Ectodermal cell (in vitro differentiated cells): Measurements from ENCODE around the gene DACH1.

Experiments used
- H3K27ac ChIP-seq: 2 replicates; pipeline ENCODE4 v1.7.0; 2013; ENCODE audit warnings: mild to moderate bottlenecking, low read depth, low read length; ENCODE audit not compliant: insufficient read depth, poor library complexity, severe bottlenecking
- H3K27me3 ChIP-seq: 2 replicates; pipeline ENCODE4 v1.7.0; 2013; ENCODE audit warnings: mild to moderate bottlenecking, low read length; ENCODE audit not compliant: insufficient read depth, control insufficient read depth, poor library complexity, severe bottlenecking
- H3K36me3 ChIP-seq: one replicate; pipeline ENCODE4 v1.7.0; 2013; ENCODE audit warnings: low read length; ENCODE audit not compliant: control insufficient read depth, insufficient read depth
- H3K4me1 ChIP-seq: one replicate; pipeline ENCODE4 v1.7.0; 2013; ENCODE audit warnings: low read length; ENCODE audit not compliant: control insufficient read depth, insufficient read depth
- H3K4me3 ChIP-seq: 2 replicates; pipeline ENCODE4 v1.7.0; 2013; ENCODE audit warnings: low read depth, low read length, control low read depth; ENCODE audit not compliant: insufficient read depth
- H3K9me3 ChIP-seq: 2 replicates; pipeline ENCODE4 v1.7.0; 2013; ENCODE audit warnings: mild to moderate bottlenecking, low read length, moderate library complexity; ENCODE audit not compliant: control insufficient read depth
- WGBS, 2 experiments: methylation state at CpG; one replicate each; pipeline ENCODE4 v1.1.7; 2013; ENCODE audit warnings: missing lambda C conversion rate in 2 of 2; 5-methylcytosine and 5-hydroxymethylcytosine counted together

The DACH1 gene

GRCh38 chr13:71605744-71606143 is 261.3 kb downstream of the DACH1 start:
- Histone ChIP-seq H3K4me3 (no peak overlapping the region), H3K36me3 (no peaks in the 10 kb centered on the region), H3K4me1 (no peaks in the 10 kb centered on the region), H3K27ac (no peak overlapping the region), H3K9me3 (no peaks in the 10 kb centered on the region), H3K27me3 (no peaks in the 10 kb centered on the region)
- 96 to 100% methylated on average over 2 of the region's 2 CpGs for WGBS, 2 experiments

- H3K4me1 ChIP-seq = no peaks in the 10 kb centered on the region
- H3K27ac ChIP-seq = no peak overlapping the region
- H3K27me3 ChIP-seq = no peaks in the 10 kb centered on the region
- WGBS, 2 experiments = 83 to 100% methylated on average over 1 of the region's 2 CpGs
- H3K9me3 ChIP-seq = no peaks in the 10 kb centered on the region
- no peaks in the 10 kb centered on the region for H3K36me3 ChIP-seq
- no peak overlapping the region for H3K4me3 ChIP-seq
These were observed 263.7 kb downstream of the DACH1 start for GRCh38 chr13:71603255-71603654.

- no peaks in the 10 kb centered on the region for H3K36me3 ChIP-seq
- no peaks in the 10 kb centered on the region for H3K27me3 ChIP-seq
- no peaks in the 10 kb centered on the region for H3K9me3 ChIP-seq
- WGBS, 2 experiments = 59 to 72% methylated on average over 2 of the region's 3 CpGs
- H3K27ac ChIP-seq = no peak overlapping the region
- no peak overlapping the region for H3K4me3 ChIP-seq
- H3K4me1 ChIP-seq = no peaks in the 10 kb centered on the region
These were observed 264.7 kb downstream of the DACH1 start for GRCh38 chr13:71602344-71602743.

- Histone ChIP-seq H3K4me1 (no peaks in the 10 kb centered on the region), H3K27me3 (no peaks in the 10 kb centered on the region), H3K9me3 (no peaks in the 10 kb centered on the region), H3K27ac (no peak overlapping the region), H3K4me3 (no peak overlapping the region), H3K36me3 (no peaks in the 10 kb centered on the region)
- WGBS, 2 experiments = no CpG with 5 or more reads among the region's 1 CpG
These were observed 269.9 kb downstream of the DACH1 start for GRCh38 chr13:71597150-71597549.

- WGBS, 2 experiments = 94 to 97% methylated on average over 3 of the region's 3 CpGs
- no peak overlapping the region for H3K4me3 ChIP-seq
- no peaks in the 10 kb centered on the region for H3K27me3 ChIP-seq
- H3K4me1 ChIP-seq = no peaks in the 10 kb centered on the region
- no peaks in the 10 kb centered on the region for H3K36me3 ChIP-seq
- no peaks in the 10 kb centered on the region for H3K9me3 ChIP-seq
- no peak overlapping the region for H3K27ac ChIP-seq
These were observed 270.9 kb downstream of the DACH1 start for GRCh38 chr13:71596116-71596515.

GRCh38 chr13:71593566-71593965 is 273.4 kb downstream of the DACH1 start:
- H3K27me3 ChIP-seq = no peaks in the 10 kb centered on the region
- no peaks in the 10 kb centered on the region for H3K4me1 ChIP-seq
- H3K9me3 ChIP-seq = no peaks in the 10 kb centered on the region
- no peak overlapping the region for H3K4me3 ChIP-seq
- H3K27ac ChIP-seq = no peak overlapping the region
- no peaks in the 10 kb centered on the region for H3K36me3 ChIP-seq

GRCh38 chr13:71591374-71591773 is 275.6 kb downstream of the DACH1 start:
- Histone ChIP-seq H3K9me3 (no peaks in the 10 kb centered on the region), H3K27me3 (no peaks in the 10 kb centered on the region), H3K27ac (no peak overlapping the region), H3K36me3 (no peaks in the 10 kb centered on the region), H3K4me3 (no peak overlapping the region), H3K4me1 (no peaks in the 10 kb centered on the region)

- H3K9me3 ChIP-seq = no peaks in the 10 kb centered on the region
- H3K4me3 ChIP-seq = no peak overlapping the region
- no peak overlapping the region for H3K27ac ChIP-seq
- WGBS, 2 experiments = 73 to 74% methylated on average over 1 to 3 of the region's 3 CpGs
- no peaks in the 10 kb centered on the region for H3K36me3 ChIP-seq
- H3K27me3 ChIP-seq = no peaks in the 10 kb centered on the region
- H3K4me1 ChIP-seq = no peaks in the 10 kb centered on the region
These were observed 276.3 kb downstream of the DACH1 start for GRCh38 chr13:71590654-71591148.

GRCh38 chr13:71589032-71589431 is 278.0 kb downstream of the DACH1 start:
- 100% methylated on average over 1 of the region's 2 CpGs; no CpG with 5 or more reads in 1 of the 2 experiments for WGBS, 2 experiments
- no peaks in the 10 kb centered on the region for H3K27me3 ChIP-seq
- no peak overlapping the region for H3K27ac ChIP-seq
- no peaks in the 10 kb centered on the region for H3K4me1 ChIP-seq
- H3K4me3 ChIP-seq = no peak overlapping the region
- no peaks in the 10 kb centered on the region for H3K36me3 ChIP-seq
- no peaks in the 10 kb centered on the region for H3K9me3 ChIP-seq

- Histone ChIP-seq H3K4me1 (no peaks in the 10 kb centered on the region), H3K4me3 (no peak overlapping the region), H3K36me3 (no peaks in the 10 kb centered on the region), H3K27me3 (no peaks in the 10 kb centered on the region), H3K9me3 (no peaks in the 10 kb centered on the region), H3K27ac (no peak overlapping the region)
- 96 to 98% methylated on average over 3 to 5 of the region's 5 CpGs for WGBS, 2 experiments
These were observed 279.2 kb downstream of the DACH1 start for GRCh38 chr13:71587817-71588216.

- no peak overlapping the region for H3K4me3 ChIP-seq
- no peaks in the 10 kb centered on the region for H3K4me1 ChIP-seq
- 92% methylated on average over 2 of the region's 2 CpGs; no CpG with 5 or more reads in 1 of the 2 experiments for WGBS, 2 experiments
- H3K9me3 ChIP-seq = no peaks in the 10 kb centered on the region
- H3K27ac ChIP-seq = no peak overlapping the region
- H3K27me3 ChIP-seq = no peaks in the 10 kb centered on the region
- H3K36me3 ChIP-seq = no peaks in the 10 kb centered on the region
These were observed 279.8 kb downstream of the DACH1 start for GRCh38 chr13:71587193-71587592.
